CD4-positive, alpha-beta T cell treated with Interleukin-12 subunit alpha and Interleukin-12 subunit beta, for 1 hour (primary cell): ENCODE results near the gene ARIH2.
A peak's percentile ranks its signal among the peaks of the same experiment; 100 is the strongest.

Experiments
- DNase-seq: peaks from one replicate; pipeline ENCODE4 v3.0.0-alpha.2; 2020

Gene ARIH2

DNA sequence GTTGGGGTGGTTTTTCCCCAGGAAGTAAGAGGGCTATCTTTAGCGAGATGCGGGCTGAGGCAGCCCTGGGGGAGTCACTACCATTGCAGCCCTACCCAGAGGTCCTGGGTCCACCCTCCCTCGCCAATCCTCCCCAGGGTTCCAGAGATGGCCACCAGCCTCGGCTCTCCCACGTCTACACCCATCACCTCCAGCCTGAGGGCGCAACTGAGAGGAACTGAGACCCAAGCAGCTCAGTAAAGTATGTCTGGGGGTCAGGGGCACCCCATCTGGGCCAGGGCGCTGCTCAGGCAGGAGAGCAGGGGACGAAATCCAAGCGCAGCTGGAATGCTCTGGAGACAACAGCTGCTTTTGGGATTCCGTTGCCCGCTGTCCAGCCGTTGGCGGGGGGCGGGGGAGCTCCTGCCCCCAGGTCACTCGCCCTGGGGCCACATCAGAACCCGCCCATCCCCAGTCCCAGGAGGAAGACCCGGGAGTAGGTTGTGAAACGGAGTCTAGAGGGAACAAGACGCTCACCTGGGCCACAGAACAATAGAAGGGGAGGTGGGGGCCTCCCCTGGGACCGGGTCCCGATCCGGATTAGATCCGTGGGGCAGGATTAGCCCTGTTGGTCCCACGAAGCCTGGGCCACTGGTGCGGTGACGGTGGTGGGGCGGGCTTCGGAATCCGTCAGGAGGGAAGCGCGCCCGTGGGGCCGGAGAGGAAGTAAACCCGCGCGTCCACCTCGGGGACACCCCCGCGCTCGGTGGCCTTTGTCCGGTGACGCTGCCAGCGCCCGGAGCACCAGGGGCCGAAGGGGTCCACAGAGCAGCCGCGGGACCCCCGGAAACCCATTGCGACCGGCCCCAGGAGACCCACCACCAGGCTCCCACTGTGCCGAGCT is 101.9 kb downstream of the ARIH2 start:
- DNase-seq = peak; percentile 47

DNA sequence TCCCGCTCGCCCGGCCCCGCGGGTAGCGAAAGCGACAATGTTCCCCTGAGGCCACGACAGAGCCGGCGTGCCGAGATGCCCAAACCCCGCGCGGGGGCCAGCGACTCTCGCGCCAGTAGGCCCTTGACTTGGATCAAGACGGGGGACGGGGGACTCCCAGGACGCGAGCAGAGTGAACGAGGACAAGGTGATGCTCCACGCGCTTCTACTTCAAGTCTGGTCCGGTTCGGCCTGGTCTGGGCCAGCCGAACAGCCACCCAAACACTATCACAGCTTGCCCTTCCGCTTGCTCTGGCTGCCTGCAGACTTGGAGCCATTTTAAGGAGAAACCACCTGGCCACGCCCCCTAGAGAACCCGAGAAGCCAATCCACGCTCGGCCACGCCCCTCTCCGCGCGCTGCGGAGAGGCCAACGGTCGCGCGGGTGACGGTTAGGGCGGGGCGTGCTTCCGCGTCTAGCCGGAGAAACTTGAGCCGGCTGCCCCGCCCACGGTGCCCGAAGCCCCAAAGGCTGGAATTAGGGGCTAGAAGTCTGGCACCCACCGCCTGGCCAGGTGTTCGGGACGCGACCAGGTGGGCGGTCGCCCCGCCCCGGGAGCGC is 102.7 kb downstream of the ARIH2 start:
- DNase-seq = peak; percentile 99

DNA sequence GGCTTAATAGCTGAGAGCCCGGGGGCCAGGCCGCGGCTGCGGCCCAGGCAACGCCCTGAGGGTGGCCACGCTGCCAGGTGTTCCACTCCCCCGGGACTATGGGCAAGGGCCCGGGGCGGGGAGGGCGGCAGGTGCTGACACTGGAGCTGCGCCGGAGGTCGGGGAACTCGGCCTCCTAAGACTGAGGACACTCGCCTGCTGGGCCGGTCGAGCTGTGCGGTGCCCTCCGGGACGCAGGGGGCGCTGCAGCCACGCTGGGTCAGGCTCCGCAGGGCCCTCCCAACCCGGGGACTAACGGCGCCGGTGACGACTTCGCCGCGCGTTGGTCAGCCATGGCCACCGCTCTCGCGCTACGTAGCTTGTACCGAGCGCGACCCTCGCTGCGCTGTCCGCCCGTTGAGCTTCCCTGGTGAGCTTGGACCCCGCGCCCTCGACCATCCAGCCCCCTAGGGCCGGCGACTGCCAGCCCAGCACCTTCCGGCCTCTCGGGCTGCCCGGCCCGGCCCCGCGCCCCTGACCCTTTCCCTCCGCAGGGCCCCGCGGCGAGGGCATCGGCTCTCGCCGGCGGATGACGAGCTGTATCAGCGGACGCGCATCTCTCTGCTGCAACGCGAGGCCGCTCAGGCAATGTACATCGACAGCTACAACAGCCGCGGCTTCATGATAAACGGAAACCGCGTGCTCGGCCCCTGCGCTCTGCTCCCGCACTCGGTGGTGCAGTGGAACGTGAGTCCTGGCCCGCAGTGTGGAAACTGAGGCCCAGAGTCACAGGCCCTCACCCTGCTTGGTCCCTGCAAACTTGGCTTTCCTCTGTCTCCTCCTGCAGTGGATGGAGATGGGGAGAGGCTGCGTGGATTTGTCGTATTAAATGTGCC is 103.4 kb downstream of the ARIH2 start, which contains the start of gene NDUFAF3:
Gene NDUFAF3 (plus strand): TSS at position 309 of the 875 bp plus-strand sequence. CDS start 24 bp downstream, at position 333.
- peak; percentile 94 for DNase-seq

DNA sequence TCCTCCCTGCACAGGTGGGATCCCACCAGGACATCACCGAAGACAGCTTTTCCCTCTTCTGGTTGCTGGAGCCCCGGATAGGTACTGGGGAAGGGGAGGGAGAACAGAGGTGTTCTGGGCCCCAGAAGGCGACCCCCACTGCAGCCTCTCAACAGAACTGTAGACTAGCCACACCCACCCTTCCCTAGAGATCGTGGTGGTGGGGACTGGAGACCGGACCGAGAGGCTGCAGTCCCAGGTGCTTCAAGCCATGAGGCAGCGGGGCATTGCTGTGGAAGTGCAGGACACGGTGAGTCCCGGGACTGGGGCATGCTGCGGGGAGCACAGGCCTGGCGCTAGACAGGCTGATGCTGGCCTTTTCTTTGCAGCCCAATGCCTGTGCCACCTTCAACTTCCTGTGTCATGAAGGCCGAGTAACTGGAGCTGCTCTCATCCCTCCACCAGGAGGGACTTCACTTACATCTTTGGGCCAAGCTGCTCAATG is 104.1 kb downstream of the ARIH2 start:
- DNase-seq = no peak

DNA sequence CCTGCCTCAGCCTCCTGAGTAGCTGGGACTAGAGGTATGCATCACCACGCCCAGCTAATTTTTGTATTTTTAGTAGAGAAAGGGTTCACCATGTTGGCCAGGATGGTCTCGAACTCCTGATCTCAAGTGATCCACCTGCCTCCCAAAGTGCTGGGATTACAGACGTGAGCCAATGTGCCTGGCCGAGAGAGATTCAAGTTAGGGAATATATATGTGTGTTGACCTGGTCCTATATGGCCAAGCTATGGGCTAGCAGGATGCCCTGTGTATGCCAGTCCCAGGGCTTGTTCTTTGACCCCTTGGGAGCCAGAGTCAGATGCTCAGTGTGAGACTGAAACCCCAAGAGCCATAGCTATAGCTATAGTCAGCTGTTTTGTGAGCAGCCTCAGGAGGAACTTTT is 105.1 kb downstream of the ARIH2 start:
- DNase-seq = no peak

DNA sequence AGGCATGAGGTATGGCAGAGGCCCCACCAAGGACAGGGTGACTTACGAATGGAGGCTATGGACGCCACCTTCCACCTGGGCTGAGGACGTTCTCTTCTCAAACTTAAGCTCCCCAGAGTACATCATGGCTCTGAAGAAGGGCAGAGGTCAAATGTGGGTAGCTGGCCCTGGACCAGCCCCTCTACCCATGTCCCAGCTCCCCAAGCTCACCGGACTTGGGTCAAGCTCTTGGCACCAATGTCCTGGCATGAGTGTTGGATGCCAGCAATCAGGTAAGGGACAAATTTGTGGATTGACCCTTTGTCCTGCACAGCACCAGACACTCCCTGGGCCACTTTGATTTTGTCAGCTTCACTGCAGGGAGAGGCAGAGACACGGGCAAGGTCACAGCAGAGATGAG is 105.8 kb downstream of the ARIH2 start:
- DNase-seq = no peak

DNA sequence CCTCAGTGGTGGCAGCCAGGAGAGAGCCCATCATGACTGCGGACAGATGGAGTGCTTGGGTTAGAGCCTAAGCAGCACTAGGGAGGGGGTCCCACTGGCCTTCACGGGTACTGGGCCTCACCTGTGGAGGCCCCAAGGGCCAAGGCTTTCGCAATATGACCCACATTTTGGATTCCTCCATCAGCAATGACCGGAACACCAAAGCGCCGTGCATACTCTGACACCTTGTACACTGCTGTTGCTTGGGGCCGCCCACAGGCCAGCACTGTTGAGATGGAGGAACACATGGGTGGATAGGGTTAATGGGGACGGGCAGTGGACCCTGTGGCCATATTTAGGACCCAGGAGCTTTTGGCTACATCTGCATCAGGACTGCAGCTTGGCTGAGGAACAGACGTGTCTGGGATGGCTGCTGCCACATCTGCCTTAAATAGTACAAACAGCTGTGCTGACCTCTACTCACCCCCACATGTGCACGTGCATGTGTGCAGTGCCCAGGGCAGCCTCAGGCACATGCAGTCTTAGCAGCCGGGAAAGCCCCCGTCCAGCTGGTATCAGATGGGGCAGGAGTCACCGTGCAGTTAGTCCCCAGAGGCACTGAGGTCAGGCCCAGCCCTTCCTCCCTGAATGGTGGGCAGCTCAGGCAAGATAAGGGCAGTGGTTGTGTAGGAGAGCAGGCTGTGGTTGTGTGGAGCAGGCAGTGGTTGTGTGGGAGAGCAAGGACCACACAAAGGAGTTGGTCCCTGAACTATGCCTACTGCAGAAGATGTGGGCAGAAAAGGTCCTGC is 106.6 kb downstream of the ARIH2 start:
- DNase-seq = no peak

DNA sequence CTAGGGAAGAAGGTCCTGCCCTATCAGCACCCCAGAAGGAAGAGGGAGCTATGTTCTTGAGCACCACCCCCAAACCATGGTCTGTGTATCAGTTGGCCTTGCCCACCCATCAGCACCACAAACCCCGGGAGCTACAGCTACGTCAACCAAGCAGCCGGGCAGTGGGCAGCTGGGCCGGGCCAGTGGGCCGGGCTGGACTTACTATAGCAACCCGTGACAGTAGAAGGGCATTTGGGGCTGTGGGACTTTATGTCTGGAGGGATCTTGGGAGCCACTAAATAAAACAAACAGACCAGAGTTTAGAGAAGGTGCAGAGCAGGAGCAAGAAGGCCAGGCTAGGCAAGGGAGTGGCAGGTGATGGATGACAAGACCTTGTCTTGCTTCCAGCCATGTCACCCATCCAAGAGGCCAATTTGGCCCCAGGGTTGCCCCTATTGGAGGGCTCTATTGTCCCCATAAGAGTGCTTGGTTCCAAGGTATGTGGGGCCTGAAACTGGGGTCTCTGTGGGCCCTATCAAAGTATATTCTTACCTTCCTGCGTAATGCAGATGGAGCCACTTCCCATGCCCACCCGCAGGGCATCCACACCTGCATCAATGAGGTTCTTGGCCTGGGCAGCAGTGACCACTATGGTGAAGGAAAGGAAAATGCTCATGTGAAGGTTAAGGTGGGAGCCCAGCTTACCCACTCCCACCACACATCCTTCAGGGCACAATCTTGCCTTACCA is 107.3 kb downstream of the ARIH2 start:
- no peak for DNase-seq

DNA sequence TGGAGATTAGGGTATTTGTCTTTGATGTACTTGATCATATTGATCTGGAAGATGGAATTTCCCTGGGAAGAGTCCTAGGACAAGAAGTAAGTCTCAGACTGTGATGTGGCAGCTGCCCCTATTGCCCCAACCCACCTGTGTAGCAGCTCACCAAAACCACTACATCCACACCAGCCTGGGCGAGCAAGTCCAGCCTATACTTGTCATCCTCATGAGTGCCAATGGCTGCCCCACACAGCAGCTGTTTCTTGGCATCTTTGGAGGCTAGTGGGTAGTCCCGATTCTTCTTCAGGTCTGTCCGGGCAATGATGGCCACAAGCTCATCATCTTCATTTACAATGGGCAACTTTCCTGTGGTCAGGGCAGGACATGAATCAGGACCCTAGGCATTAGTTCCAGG is 107.9 kb downstream of the ARIH2 start:
- no peak for DNase-seq

DNA sequence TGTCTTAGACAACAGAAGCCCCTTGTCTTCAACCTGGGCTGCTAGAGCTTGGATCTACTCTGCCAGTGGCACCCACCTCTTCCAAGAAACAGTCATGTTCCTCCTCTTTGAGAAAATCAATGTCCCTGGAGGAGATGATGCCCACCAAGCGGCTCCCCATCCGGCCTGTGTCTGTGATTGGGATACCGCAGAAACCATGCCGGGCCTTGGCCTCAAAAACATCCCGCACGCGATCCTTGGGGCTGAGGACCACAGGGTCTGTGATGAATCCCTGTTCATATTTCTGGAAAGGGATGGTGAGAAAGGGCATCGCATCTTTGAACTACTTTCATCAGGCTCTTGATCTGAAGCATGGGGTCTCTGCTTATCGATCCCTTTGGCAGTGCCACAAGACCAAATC is 109.0 kb downstream of the ARIH2 start:
- DNase-seq = no peak

DNA sequence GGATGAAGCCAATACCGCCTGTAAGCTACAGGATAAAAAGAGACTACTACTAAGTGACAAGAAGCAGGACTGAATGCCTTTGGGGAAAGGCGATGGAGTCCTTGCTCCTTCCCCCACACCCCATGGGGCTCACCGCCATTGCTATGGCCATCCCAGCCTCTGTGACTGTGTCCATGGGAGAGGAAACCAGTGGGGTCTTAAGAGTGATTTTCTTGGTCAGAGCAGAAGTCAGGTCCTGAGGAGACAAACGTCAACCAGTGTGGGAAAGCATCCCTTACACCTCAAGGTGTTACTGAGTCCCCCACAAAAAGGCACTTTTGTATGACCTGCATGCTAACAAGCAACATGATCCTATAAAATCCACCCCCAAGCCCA is 109.6 kb downstream of the ARIH2 start:
- DNase-seq = no peak

DNA sequence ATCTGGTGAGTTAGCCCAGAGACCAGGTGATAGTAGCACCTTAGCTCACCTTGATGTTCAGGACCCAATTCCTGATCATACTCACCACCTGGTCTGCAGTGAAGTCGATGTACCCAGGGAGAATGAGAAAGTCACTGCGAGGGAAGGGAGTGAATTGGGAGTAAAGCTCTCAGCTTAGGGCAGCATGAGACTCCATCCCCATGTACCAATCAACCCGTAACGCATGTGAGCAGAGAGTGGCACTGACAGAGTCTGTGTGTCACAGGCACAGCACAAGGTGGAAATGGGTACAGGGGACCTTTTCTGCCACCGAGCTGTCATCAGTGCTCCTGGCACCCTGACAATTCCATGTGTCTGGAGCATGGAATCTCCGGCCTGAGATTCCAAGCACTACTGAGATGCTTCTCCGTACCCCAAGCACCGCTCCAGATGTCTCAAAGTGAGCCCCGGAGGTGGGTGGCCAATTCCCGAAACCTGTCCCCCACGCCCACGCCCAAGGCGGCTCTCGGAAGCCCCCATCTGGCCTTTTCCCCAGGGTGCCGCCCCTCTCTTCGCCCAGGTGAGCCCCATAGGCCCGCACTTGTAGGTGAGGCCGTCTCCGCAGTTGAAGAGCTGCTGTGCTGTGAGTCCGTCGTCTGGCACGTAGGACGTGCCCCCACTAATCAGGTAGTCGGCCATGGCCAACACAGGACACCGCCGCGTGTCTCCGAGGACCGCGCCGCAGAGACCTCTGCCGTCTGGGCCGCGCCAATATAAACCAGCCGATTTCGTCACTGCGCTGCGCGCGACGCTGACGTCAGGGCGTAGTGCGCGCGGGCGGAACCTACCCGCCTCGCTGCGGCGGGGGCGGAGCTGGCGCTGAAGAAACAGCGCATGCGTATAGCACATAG is 110.3 kb downstream of the ARIH2 start, which contains the start of gene IMPDH2:
Gene IMPDH2 (minus strand): TSS at position 726 of the 890 bp plus-strand sequence. CDS start 48 bp downstream, at position 678.
- peak; percentile 96 for DNase-seq

DNA sequence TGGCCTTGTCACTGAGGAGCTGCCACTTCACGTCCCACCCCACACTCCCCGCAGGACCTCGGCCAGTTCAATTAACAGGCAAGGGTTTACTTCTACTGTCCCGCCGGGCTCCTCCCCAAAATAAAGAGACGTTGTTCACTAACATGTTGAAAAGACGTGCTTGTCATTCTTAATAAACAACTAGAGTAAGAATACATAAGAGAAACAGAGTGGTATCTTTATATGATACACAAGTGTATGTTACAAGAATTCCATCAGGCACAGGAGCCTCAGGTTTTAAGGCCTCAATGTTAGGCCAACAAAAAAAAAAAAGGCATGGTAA is 110.9 kb downstream of the ARIH2 start:
- DNase-seq = no peak

DNA sequence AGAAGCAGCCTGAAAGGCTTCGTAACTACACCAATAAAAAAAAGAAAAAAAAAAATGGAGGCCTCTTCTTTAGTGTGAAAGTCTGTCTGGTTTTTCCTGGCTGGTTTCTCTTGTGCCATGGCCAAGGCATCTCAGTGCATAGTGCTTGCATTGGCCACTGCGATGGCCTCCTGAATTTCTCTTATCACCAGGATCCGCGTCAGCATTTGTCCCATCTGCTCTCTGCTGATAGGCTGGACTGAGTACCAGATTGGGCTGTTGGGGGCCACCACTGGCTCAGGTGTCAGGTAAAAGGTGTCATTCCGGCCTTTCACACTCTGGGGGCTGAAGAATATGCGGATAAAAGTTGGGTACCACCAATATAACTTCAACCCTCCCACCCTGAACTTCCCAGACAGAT is 111.7 kb downstream of the ARIH2 start:
- DNase-seq = no peak

DNA sequence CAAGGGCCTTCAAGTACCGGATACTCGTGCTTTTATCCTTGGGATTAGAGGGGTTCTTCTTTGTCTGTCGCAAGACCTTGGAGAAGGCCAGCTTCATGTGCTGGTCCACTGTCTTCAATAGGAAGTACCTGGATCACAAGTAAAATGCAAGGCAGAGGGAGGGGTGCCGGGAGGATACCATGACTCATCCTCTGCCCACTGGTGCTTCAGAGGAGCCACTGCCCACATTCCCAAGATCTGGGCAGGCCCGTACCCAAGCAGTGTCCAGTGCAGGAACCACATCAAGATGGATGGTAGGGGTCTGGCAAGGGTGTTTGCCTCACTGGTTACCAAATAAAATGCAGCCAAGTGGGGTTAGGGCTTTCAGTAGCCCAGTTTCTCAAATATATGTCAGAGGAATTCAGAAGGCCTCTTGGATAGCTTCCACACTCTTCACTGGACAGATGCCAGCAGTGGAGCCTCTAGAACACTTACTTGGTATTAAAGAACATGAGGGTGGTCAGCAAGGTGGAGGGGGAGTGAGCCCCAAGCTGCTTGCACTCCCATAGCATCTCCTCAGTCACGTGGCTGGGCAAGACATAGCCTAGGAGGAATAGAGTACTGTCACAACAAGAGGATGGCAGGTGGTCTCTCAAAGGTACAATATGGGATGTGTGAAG is 114.1 kb downstream of the ARIH2 start:
- DNase-seq = no peak

DNA sequence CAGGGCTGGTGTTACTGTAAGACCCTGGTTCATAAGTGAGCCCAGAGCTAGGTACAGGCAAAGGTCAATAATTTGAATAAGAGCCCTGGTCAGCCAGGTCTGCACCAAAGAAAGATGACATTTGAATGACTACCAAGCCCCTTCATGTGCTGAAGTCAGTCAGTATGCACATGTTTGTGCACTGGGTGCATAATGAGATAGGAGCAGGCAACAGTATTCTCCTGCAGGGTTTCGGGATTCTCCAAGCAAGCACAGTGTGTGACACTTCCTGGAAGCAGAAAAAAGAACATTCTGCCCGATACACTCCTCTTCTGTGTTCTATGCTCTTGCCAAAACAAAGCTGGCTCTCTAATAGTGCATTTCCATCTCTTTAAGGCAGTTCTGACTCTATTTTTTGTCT is 116.0 kb downstream of the ARIH2 start:
- no peak for DNase-seq

DNA sequence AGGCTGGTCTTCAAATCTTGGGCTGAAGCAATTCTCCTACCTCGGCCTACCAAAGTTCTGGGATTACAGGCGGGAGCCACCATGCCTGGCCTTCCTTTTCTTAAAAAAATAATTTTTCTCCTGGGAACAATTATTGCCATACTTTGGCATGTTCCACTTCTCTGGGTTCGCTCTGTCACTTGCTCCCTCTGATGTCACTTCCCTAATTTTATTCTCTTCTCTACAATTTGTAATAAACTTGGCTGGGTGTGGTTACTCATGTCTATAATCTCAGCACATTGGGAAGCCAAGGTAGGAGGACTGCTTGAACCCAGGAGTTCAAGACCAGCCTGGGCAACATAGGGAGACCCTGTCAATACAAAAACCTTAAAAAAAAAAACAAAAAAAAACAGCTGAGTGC is 116.6 kb downstream of the ARIH2 start:
- DNase-seq = no peak
